Fibroblast of lung (primary cell): ENCODE measurements around the gene CORO7.

Experiments used
- EZH2 ChIP-seq: IDR thresholded peaks from 2 replicates; pipeline ENCODE4 v1.5.1; 2012; ENCODE audit warnings: low read length, control low read depth, mild to moderate bottlenecking; ENCODE audit errors: missing control alignments
- TF ChIP-seq, protein P1 (sequence below), 2 donors: IDR thresholded peaks in 1 of 2; conservative IDR thresholded peaks in 1 of 2; 1 replicate in 1 of 2; 2 replicates in 1 of 2; pipeline ENCODE4 v1.5.1; 2011 to 2012; ENCODE audit warnings: low read length in 2 of 2, control low read depth in 1 of 2, inconsistent platforms in 1 of 2, low read depth in 1 of 2, mild to moderate bottlenecking in 1 of 2

DNA sequence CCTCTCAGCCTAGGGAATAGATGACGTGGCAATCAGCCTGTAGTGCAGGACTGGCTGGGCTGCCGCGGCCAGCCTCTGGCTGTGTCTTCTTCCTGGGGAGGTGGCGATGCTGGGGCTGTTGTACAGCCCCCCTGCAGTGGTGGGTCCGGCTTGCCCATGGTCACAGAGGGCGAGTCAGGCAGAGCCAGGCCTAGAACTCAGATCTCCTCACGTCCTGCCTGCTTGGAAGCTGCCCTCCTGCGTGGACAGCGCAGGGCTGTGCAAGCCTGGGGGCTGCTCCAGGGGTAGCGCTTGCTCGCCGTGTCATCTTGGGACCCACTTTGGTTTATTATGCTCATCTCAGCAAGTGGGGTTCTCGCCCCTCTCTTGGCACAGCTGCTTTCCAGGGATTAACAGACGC is 38.7 kb upstream of the CORO7 start:
- TF ChIP-seq, protein P1, sequence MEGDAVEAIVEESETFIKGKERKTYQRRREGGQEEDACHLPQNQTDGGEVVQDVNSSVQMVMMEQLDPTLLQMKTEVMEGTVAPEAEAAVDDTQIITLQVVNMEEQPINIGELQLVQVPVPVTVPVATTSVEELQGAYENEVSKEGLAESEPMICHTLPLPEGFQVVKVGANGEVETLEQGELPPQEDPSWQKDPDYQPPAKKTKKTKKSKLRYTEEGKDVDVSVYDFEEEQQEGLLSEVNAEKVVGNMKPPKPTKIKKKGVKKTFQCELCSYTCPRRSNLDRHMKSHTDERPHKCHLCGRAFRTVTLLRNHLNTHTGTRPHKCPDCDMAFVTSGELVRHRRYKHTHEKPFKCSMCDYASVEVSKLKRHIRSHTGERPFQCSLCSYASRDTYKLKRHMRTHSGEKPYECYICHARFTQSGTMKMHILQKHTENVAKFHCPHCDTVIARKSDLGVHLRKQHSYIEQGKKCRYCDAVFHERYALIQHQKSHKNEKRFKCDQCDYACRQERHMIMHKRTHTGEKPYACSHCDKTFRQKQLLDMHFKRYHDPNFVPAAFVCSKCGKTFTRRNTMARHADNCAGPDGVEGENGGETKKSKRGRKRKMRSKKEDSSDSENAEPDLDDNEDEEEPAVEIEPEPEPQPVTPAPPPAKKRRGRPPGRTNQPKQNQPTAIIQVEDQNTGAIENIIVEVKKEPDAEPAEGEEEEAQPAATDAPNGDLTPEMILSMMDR (conservative IDR thresholded peaks at IDR 0.05 in 1 of 2, IDR thresholded peaks at IDR 0.05 in 1 of 2; ENCODE audit: low read depth in 1 of 2, low read length in 2 of 2): no peak
- no peak for TF ChIP-seq EZH2
